Stomach (tissue), 9 donors: ENCODE measurements around the gene CYSTM1. TPM values are rescaled to one million over a fixed set of nuclear protein-coding genes. Genes with fewer than 3 reads are reported as not detected.

ENCODE experiments used
- DNase-seq, 2 donors: peaks; one replicate each; pipeline versions ENCODE4 v3.0.0 to v3.0.0-alpha.2; 2013 to 2019
- H3K27ac ChIP-seq, 5 donors: fragments of 200-600 bp in 4 of 5; sonication (generic) in 4 of 5; one replicate each; pipeline ENCODE4 v1.5.1; 2013 to 2019; ENCODE audit warnings: mild to moderate bottlenecking in 1 of 5, moderate library complexity in 1 of 5
- H3K27me3 ChIP-seq, 3 donors: fragments of 200-600 bp; sonication (generic); one replicate each; pipeline ENCODE4 v1.5.1; 2017 to 2019; ENCODE audit warnings: mixed run types in 1 of 3
- H3K36me3 ChIP-seq, 4 donors: fragments of 200-600 bp; sonication (generic); 1 replicate in 3 of 4; 2 replicates in 1 of 4; pipeline ENCODE4 v1.5.1; 2016 to 2019
- H3K4me1 ChIP-seq, 4 donors: fragments of 200-600 bp; sonication (generic); one replicate each; pipeline ENCODE4 v1.5.1; 2016 to 2019
- H3K4me3 ChIP-seq, 4 donors: fragments of 200-600 bp; sonication (generic) in 3 of 4; one replicate each; pipeline ENCODE4 v1.5.1; 2016 to 2019; ENCODE audit warnings: mild to moderate bottlenecking in 1 of 4
- H3K9me3 ChIP-seq, 4 donors: fragments of 200-600 bp; sonication (generic); one replicate each; pipeline ENCODE4 v1.5.1; 2016 to 2019
- CTCF ChIP-seq, 7 experiments: fragments of 450-650 bp in 4 of 7; fragments of 200-600 bp in 3 of 7; sonication (generic) in 3 of 7; IDR thresholded peaks; one replicate each; pipeline ENCODE4 v1.5.1; 2016 to 2019; ENCODE audit warnings: antibody characterized with exemption in 7 of 7, control low read depth in 2 of 7, mild to moderate bottlenecking in 1 of 7
- EP300 ChIP-seq: sonication (generic); formaldehyde crosslinking; IDR thresholded peaks from one replicate; pipeline ENCODE4 v1.6.1; 2017; ENCODE audit warnings: antibody characterized with exemption
- POLR2A ChIP-seq, 4 donors: fragments of 450-650 bp; IDR thresholded peaks; one replicate each; pipeline ENCODE4 v1.6.1; 2016; ENCODE audit warnings: antibody characterized with exemption in 4 of 4, control low read depth in 2 of 4, mild to moderate bottlenecking in 1 of 4, moderate library complexity in 1 of 4
- POLR2AphosphoS5 ChIP-seq, 3 donors: sonication (generic); formaldehyde crosslinking; IDR thresholded peaks; one replicate each; pipeline ENCODE4 v1.6.1; 2016; ENCODE audit warnings: antibody characterized with exemption in 3 of 3
- WGBS, 5 donors: extraction: QIAGEN DNeasy Blood & Tissue Kit in 3 of 5; methylation state at CpG; one replicate each; pipeline versions ENCODE4 v1.1.5 to v1.1.7; 2013 to 2018; 5-methylcytosine and 5-hydroxymethylcytosine counted together
- intact Hi-C: fragments of 100-400 bp; cut with DNase I; formaldehyde crosslinking; loops from one replicate; pipeline ENCODE4 v1.15.1; 2023; ENCODE audit warnings: low total_unique reads
- polyA plus RNA-seq, 3 donors: library from polyadenylated mRNA; stranded (reverse); fragments of 200-250 nt; gene quantifications; one replicate each; pipeline ENCODE4 v1.2.3, GENCODE V29; 2013
- total RNA-seq, 5 donors: library from RNA; depleted of rRNA; stranded (reverse); fragments of >200 nt; gene quantifications; one replicate each; pipeline versions ENCODE4 v1.1.0 to v1.2.3, GENCODE V29; 2014 to 2016
- donor health status: healthy with polysubstance abuse.
- donor health status: Bipolar disorder and iron deficiency.
- donor health status: healthy.

CYSTM1 gene
- total and polyA plus RNA-seq, 8 donors = 23.2 to 3,028 (median 321) TPM

- no peak for TF ChIP-seq CTCF (IDR thresholded peaks at IDR 0.05)
- no peak for TF ChIP-seq EP300
- TF ChIP-seq POLR2A (IDR thresholded peaks at IDR 0.05) = no peak
- no peak for TF ChIP-seq POLR2AphosphoS5 (IDR thresholded peaks at IDR 0.05)
- H3K4me3 ChIP-seq = no peak overlapping the region
- no peak overlapping the region for H3K27ac ChIP-seq
- H3K9me3 ChIP-seq = no peaks in the 10 kb centered on the region
- intact Hi-C loops = no loop called here
- H3K4me1 ChIP-seq = peaks cover 16 to 44% (median 25%) of the 10 kb centered on the region in 4 donors
- no peaks in the 10 kb centered on the region for H3K27me3 ChIP-seq
- peaks cover 0 to 10% (median 3%) of the 10 kb centered on the region in 4 donors for H3K36me3 ChIP-seq
- DNase-seq = no peak
Measured at GRCh38 chr5:140270008-140270407, 95.0 kb downstream of the CYSTM1 start.

- peaks cover 0 to 16% (median 8%) of the 10 kb centered on the region in 4 donors for H3K36me3 ChIP-seq
- H3K9me3 ChIP-seq = no peaks in the 10 kb centered on the region
- DNase-seq = no peak
- 77 to 88% (median 81%) methylated on average over 6 of the region's 6 CpGs for WGBS, 5 donors
- H3K4me1 ChIP-seq = peaks cover 0 to 21% (median 0%) of the 10 kb centered on the region in 4 donors
- TF ChIP-seq EP300 = no peak
- no peak for TF ChIP-seq CTCF (IDR thresholded peaks at IDR 0.05)
- TF ChIP-seq POLR2AphosphoS5 (IDR thresholded peaks at IDR 0.05) = no peak
- no peak for TF ChIP-seq POLR2A (IDR thresholded peaks at IDR 0.05)
- no peak overlapping the region for H3K4me3 ChIP-seq
- peak overlapping the region in 3 of 5 donors; percentile 11 to 39 (median 12) for H3K27ac ChIP-seq
- intact Hi-C loops = no loop called here
- no peaks in the 10 kb centered on the region for H3K27me3 ChIP-seq
Measured at GRCh38 chr5:140273401-140273877, 98.5 kb downstream of the CYSTM1 start.

GRCh38 chr5:140275837-140276236 is 100.8 kb downstream of the CYSTM1 start:
- no peaks in the 10 kb centered on the region for H3K9me3 ChIP-seq

GRCh38 chr5:140282266-140282665 is 107.3 kb downstream of the CYSTM1 start:
- no peak for TF ChIP-seq EP300
- no peak for TF ChIP-seq CTCF (IDR thresholded peaks at IDR 0.05)
- no peak for TF ChIP-seq POLR2A (IDR thresholded peaks at IDR 0.05)
- TF ChIP-seq POLR2AphosphoS5 (IDR thresholded peaks at IDR 0.05) = no peak
- WGBS, 5 donors = 49 to 81% (median 59%) methylated on average over 2 of the region's 2 CpGs

More at GRCh38 chr5:140275837-140276236, 100.8 kb downstream of the CYSTM1 start:
- no peak overlapping the region for H3K27ac ChIP-seq
- no peak overlapping the region for H3K4me3 ChIP-seq
- intact Hi-C loops = no loop called here
- peaks cover 0 to 30% (median 14%) of the 10 kb centered on the region in 4 donors for H3K36me3 ChIP-seq
- no peak for DNase-seq
- H3K27me3 ChIP-seq = no peaks in the 10 kb centered on the region
- peaks cover 0 to 21% (median 0%) of the 10 kb centered on the region in 4 donors for H3K4me1 ChIP-seq
- TF ChIP-seq POLR2A (IDR thresholded peaks at IDR 0.05) = no peak
- no peak for TF ChIP-seq EP300
- no peak for TF ChIP-seq CTCF (IDR thresholded peaks at IDR 0.05)
- no peak for TF ChIP-seq POLR2AphosphoS5 (IDR thresholded peaks at IDR 0.05)

More at GRCh38 chr5:140282266-140282665, 107.3 kb downstream of the CYSTM1 start:
- no peak for DNase-seq
- Histone ChIP-seq H3K27me3 (no peaks in the 10 kb centered on the region), H3K9me3 (no peaks in the 10 kb centered on the region), H3K36me3 (peaks cover 0 to 25% (median 9%) of the 10 kb centered on the region in 4 donors), H3K4me1 (peaks cover 0 to 30% (median 15%) of the 10 kb centered on the region in 4 donors), H3K27ac (no peak overlapping the region), H3K4me3 (no peak overlapping the region)
- intact Hi-C loops = no loop called here
